Measurements from ENCODE around the gene SBNO2. TPM values are rescaled to one million over a fixed set of nuclear protein-coding genes. Genes with fewer than 3 reads are reported as not detected.

The SBNO2 gene
- total RNA-seq, 1 experiment from 2014 or later, result 123 TPM

DNA sequence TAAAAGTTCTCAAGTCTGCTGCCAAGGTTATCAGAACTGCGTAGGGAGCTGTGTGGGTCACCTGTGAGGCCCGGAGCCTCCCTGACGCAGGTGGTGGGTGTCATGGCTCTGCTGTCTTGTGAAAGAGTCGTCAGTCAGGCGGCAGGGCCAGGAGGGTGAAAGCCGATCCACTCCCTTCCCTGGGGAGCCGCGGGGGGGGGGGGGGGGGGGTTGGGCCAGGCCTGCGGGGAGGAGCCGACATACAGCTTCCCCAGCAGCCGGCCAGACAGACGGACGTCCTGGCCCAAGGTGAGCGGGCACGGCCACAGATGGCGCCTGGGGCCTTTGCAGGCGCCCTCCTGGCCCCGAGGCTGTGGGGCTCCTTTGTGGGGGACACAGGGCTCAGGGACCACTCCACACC is 12.4 kb downstream of the SBNO2 start:
- intact Hi-C loops (cut with micrococcal nuclease), result no loop called here
- H3K36me3 Mint-ChIP-seq (ENCODE audit: insufficient read depth, unreplicated experiment), result peaks cover 29% of the 10 kb centered on the region
- no peaks in the 10 kb centered on the region for H3K27me3 Mint-ChIP-seq (ENCODE audit: insufficient read depth, unreplicated experiment)
- ChIA-PET CTCF (interaction anchor here (1.5 kb wide), 1 partner anchor 33 kb away, joined by 3 read pairs; no protein-coding TSS in a partner anchor), POLR2A (interaction anchor here (0.6 to 1.2 kb wide), 10 partner anchors 8 to 498 kb away, joined by 3 to 9 read pairs (median 4); partner anchors contain the start of genes CIRBP, FAM174C and RNF126)
- BruUV-seq (replicated peaks), result no TSS peak
- H3K9me3 Mint-ChIP-seq (ENCODE audit: unreplicated experiment), result no peaks in the 10 kb centered on the region
- H3K27ac Mint-ChIP-seq (ENCODE audit: low read depth, unreplicated experiment), result peak overlapping the region; percentile 87
- peak; percentile 95 for DNase-seq (ENCODE audit: unreplicated experiment)
- TF ChIP-seq, protein P1, sequence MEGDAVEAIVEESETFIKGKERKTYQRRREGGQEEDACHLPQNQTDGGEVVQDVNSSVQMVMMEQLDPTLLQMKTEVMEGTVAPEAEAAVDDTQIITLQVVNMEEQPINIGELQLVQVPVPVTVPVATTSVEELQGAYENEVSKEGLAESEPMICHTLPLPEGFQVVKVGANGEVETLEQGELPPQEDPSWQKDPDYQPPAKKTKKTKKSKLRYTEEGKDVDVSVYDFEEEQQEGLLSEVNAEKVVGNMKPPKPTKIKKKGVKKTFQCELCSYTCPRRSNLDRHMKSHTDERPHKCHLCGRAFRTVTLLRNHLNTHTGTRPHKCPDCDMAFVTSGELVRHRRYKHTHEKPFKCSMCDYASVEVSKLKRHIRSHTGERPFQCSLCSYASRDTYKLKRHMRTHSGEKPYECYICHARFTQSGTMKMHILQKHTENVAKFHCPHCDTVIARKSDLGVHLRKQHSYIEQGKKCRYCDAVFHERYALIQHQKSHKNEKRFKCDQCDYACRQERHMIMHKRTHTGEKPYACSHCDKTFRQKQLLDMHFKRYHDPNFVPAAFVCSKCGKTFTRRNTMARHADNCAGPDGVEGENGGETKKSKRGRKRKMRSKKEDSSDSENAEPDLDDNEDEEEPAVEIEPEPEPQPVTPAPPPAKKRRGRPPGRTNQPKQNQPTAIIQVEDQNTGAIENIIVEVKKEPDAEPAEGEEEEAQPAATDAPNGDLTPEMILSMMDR (IDR thresholded peaks at IDR 0.05; ENCODE audit: unreplicated experiment), result no peak
- H3K4me3 Mint-ChIP-seq (ENCODE audit: unreplicated experiment), result peak overlapping the region; percentile 60
- peaks cover 11% of the 10 kb centered on the region for H3K4me1 Mint-ChIP-seq (ENCODE audit: insufficient read depth, unreplicated experiment)

DNA sequence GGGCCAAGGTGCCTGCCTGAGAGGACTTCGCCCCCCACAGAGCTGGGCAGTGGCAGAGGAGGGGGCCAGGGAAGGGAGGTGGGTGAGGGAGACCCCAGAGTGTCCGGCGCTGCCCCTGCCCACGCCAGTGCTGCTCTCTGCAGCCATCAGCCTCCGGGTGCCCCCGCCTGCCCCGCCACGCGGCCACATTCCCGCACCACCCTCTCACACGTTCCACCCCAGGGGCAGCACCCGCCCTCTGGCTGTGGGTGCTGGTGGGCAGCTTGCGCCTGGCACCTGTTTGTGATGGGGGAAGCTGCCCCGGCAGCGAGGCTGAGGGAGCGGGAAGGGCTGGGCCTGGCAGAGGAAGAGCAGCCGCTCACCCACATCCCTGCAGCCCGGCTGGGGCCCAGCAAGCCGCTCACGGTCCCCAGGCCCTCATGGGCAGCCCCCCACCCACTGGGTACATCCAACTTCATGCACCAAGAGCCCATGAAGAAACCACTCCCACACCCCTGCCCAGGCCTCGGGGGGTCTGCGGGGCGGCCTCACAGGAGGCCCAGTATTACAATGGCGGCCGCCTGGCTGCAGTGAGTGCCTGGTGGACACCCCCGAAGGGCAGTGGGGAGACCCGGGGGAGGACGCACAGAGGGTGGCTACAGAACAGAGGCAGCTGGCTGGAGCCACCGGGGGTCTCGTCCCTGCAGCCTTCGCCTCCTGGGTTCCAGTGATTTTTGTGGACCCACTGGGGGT is 14.0 kb downstream of the SBNO2 start:
- Mint-ChIP-seq H3K4me1 (ENCODE audit: insufficient read depth, unreplicated experiment) (peaks cover 11% of the 10 kb centered on the region), H3K27me3 (ENCODE audit: insufficient read depth, unreplicated experiment) (no peaks in the 10 kb centered on the region), H3K9me3 (ENCODE audit: unreplicated experiment) (no peaks in the 10 kb centered on the region), H3K4me3 (ENCODE audit: unreplicated experiment) (no peak overlapping the region), H3K36me3 (ENCODE audit: insufficient read depth, unreplicated experiment) (peaks cover 33% of the 10 kb centered on the region), H3K27ac (ENCODE audit: low read depth, unreplicated experiment) (no peak overlapping the region)
- DNase-seq (ENCODE audit: unreplicated experiment), result no peak
- intact Hi-C loops (cut with micrococcal nuclease), result no loop called here
- CTCF ChIA-PET, result no interaction called here
- BruUV-seq (replicated peaks), result no TSS peak
- TF ChIP-seq, protein P1 (IDR thresholded peaks at IDR 0.05; ENCODE audit: unreplicated experiment), result no peak
- POLR2A ChIA-PET, result no interaction called here

DNA sequence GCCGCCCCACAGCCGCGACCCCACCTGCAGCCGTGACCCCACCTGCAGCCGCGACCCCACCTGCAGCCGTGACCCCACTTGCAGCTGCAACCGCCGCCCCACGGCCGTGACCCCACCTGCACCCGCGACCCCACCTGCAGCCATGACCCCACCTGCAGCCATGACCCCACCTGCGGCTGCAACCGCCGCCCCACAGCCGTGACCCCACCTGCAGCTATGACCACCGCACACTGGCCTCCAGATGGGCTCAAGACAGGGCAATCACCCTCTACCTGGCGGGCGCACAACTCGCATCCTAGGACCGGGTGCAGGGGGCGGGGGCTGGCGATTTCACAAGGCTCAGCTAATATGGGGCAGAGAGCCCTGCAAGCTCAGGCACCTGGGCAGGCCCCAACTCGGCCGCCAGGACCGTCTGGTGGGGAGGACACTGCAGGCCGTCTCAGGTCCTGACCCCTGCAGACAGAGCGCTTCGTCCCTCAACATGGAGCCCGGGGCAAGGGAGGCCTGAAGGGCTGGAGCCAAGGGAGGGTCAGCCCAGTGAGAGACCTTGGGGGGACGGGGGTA is 15.1 kb downstream of the SBNO2 start:
- Mint-ChIP-seq H3K36me3 (ENCODE audit: insufficient read depth, unreplicated experiment) (peaks cover 41% of the 10 kb centered on the region), H3K27ac (ENCODE audit: low read depth, unreplicated experiment) (no peak overlapping the region), H3K27me3 (ENCODE audit: insufficient read depth, unreplicated experiment) (no peaks in the 10 kb centered on the region), H3K4me3 (ENCODE audit: unreplicated experiment) (no peak overlapping the region), H3K4me1 (ENCODE audit: insufficient read depth, unreplicated experiment) (peaks cover 11% of the 10 kb centered on the region), H3K9me3 (ENCODE audit: unreplicated experiment) (no peaks in the 10 kb centered on the region)
- DNase-seq (ENCODE audit: unreplicated experiment), result no peak
- TF ChIP-seq, protein P1 (IDR thresholded peaks at IDR 0.05; ENCODE audit: unreplicated experiment), result no peak
- no TSS peak for BruUV-seq (replicated peaks)
- POLR2A ChIA-PET, result interaction anchor here (0.7 kb wide), 1 partner anchor 156 kb away, joined by 3 read pairs; no protein-coding TSS in a partner anchor
- CTCF ChIA-PET, result no interaction called here
- intact Hi-C loops (cut with micrococcal nuclease), result no loop called here

All from MCF 10A (cell line).